SK-N-SH (cell line): ENCODE data around the gene MAPK4. TPM values are rescaled to one million over a fixed set of nuclear protein-coding genes. Genes with fewer than 3 reads are reported as not detected.

Source experiments
- CTCF ChIA-PET: fragments of 300-600, 350-600 bp; formaldehyde crosslinking; extraction: SDS; loops from one replicate; lab custom pipeline; 2021; lab: Yijun Ruan, JAX
- POLR2A ChIA-PET: fragments of 350-600 bp; sonication (Branson Sonifier 250); formaldehyde crosslinking; extraction: SDS; loops from one replicate; lab custom pipeline; 2020; ENCODE audit warnings: antibody characterized with exemption, inconsistent platforms; lab: Yijun Ruan, JAX
- DNase-seq: peaks from one replicate; pipeline ENCODE4 v3.0.0; 2012
- H2AFZ ChIP-seq: fragments of 200-600 bp; sonication (generic); 2 replicates; pipeline ENCODE4 v1.8.1; 2016; ENCODE audit warnings: antibody characterized with exemption, mild to moderate bottlenecking, low read depth
- H3F3A ChIP-seq: fragments of 200-600 bp; sonication (generic); replicated peaks from 2 replicates; pipeline ENCODE3; 2016; ENCODE audit warnings: antibody characterized with exemption, mild to moderate bottlenecking; ENCODE audit not compliant: insufficient read depth
- H3K27ac ChIP-seq, 2 experiments: fragments of 200-500 bp in 1 of 2; fragments of 200-600 bp in 1 of 2; sonication (Bioruptor generic) in 1 of 2; sonication (generic), shearing (Covaris generic) in 1 of 2; 2 replicates each; pipeline versions ENCODE4 v1.5.1 to v1.6.1; 2014 to 2016; ENCODE audit warnings: low read depth in 2 of 2, inconsistent platforms in 1 of 2, low read length in 1 of 2, mild to moderate bottlenecking in 1 of 2, mixed read lengths in 1 of 2
- H3K27me3 ChIP-seq: fragments of 200-600 bp; sonication (generic), shearing (Covaris generic); 2 replicates; pipeline ENCODE4 v1.6.1; 2016; ENCODE audit warnings: mixed run types; ENCODE audit not compliant: insufficient read depth
- H3K36me3 ChIP-seq, 2 experiments: fragments of 200-500 bp in 1 of 2; fragments of 200-600 bp in 1 of 2; sonication (Bioruptor generic) in 1 of 2; sonication (generic) in 1 of 2; replicated peaks in 1 of 2; 2 replicates each; pipeline versions ENCODE3 to v1.5.1; 2014 to 2016; ENCODE audit warnings: low read length in 1 of 2, mild to moderate bottlenecking in 1 of 2; ENCODE audit not compliant: insufficient read depth in 2 of 2, control insufficient read depth in 1 of 2
- H3K4me1 ChIP-seq, 2 experiments: fragments of 200-500 bp in 1 of 2; fragments of 200-600 bp in 1 of 2; sonication (Bioruptor generic) in 1 of 2; sonication (generic), shearing (Covaris generic) in 1 of 2; 2 replicates each; pipeline versions ENCODE4 v1.5.1 to v1.6.1; 2014 to 2016; ENCODE audit warnings: low read depth in 1 of 2, low read length in 1 of 2, mixed run types in 1 of 2; ENCODE audit not compliant: insufficient read depth in 2 of 2, control insufficient read depth in 1 of 2
- H3K4me2 ChIP-seq: fragments of 200-600 bp; sonication (generic), shearing (Covaris generic); 2 replicates; pipeline ENCODE4 v1.6.1; 2017; ENCODE audit warnings: mixed run types
- H3K4me3 ChIP-seq, 2 experiments: fragments of 200-500 bp in 1 of 2; fragments of 200-600 bp in 1 of 2; sonication (Bioruptor generic) in 1 of 2; sonication (generic), shearing (Covaris generic) in 1 of 2; 2 replicates each; pipeline versions ENCODE4 v1.5.1 to v1.8.1; 2014 to 2016; ENCODE audit warnings: low read depth in 2 of 2, inconsistent platforms in 1 of 2, low read length in 1 of 2, mild to moderate bottlenecking in 1 of 2, mixed read lengths in 1 of 2, moderate library complexity in 1 of 2
- H3K79me2 ChIP-seq: fragments of 200-600 bp; sonication (generic); 2 replicates; pipeline ENCODE4 v1.8.1; 2017; ENCODE audit warnings: mild to moderate bottlenecking; ENCODE audit not compliant: insufficient read depth
- H3K9ac ChIP-seq: fragments of 200-600 bp; sonication (generic); 2 replicates; pipeline ENCODE4 v1.6.1; 2017; ENCODE audit warnings: mixed run types
- H3K9me2 ChIP-seq: fragments of 200-600 bp; sonication (generic); 2 replicates; pipeline ENCODE4 v1.6.1; 2017; ENCODE audit warnings: mixed run types
- H3K9me3 ChIP-seq: fragments of 200-600 bp; sonication (generic); 2 replicates; pipeline ENCODE4 v1.6.1; 2017; ENCODE audit warnings: mixed run types, mild to moderate bottlenecking, moderate library complexity
- H4K20me1 ChIP-seq: fragments of 200-600 bp; sonication (generic); 2 replicates; pipeline ENCODE4 v1.6.1; 2017; ENCODE audit warnings: mild to moderate bottlenecking, mixed run types; ENCODE audit not compliant: insufficient read depth
- ELF1 ChIP-seq: IDR thresholded peaks from 2 replicates; pipeline ENCODE4 v1.4.0; 2012
- EP300 ChIP-seq, 2 experiments: IDR thresholded peaks; 2 replicates each; pipeline versions ENCODE4 v1.4.0 to v1.6.1; 2012; ENCODE audit warnings: borderline replicate concordance in 1 of 2, low read depth in 1 of 2, low read length in 1 of 2
- FOXJ3 ChIP-seq: sonication (generic); formaldehyde crosslinking; IDR thresholded peaks from 2 replicates; pipeline ENCODE4 v1.5.1; 2020; ENCODE audit warnings: mild to moderate bottlenecking, missing genetic modification reagents
- IRF3 ChIP-seq: fragments of 150-350 bp; IDR thresholded peaks from 2 replicates; pipeline ENCODE4 v1.6.1; 2016; ENCODE audit warnings: mild to moderate bottlenecking, low read depth, low read length
- MAX ChIP-seq: IDR thresholded peaks from 2 replicates; pipeline ENCODE4 v1.4.0; 2012; ENCODE audit warnings: low read depth
- NFIC ChIP-seq: IDR thresholded peaks from 2 replicates; pipeline ENCODE4 v1.4.0; 2012; ENCODE audit warnings: borderline replicate concordance
- NRF1 ChIP-seq: IDR thresholded peaks from 2 replicates; pipeline ENCODE4 v1.6.1; 2012; ENCODE audit warnings: low read depth, mild to moderate bottlenecking, low read length
- RXRA ChIP-seq: IDR thresholded peaks from 2 replicates; pipeline ENCODE4 v1.4.0; 2012; ENCODE audit warnings: low read depth, mild to moderate bottlenecking, borderline replicate concordance
- SIN3A ChIP-seq: IDR thresholded peaks from 2 replicates; pipeline ENCODE4 v1.6.1; 2012; ENCODE audit warnings: low read depth, mild to moderate bottlenecking, low read length, moderate library complexity, borderline replicate concordance
- SMC3 ChIP-seq: IDR thresholded peaks from 2 replicates; pipeline ENCODE4 v1.6.1; 2012; ENCODE audit warnings: low read depth, low read length, improper control_type of control experiment
- TAF1 ChIP-seq: IDR thresholded peaks from 2 replicates; pipeline ENCODE4 v1.6.1; 2012; ENCODE audit warnings: low read depth, mild to moderate bottlenecking, low read length, moderate library complexity, borderline replicate concordance
- USF2 ChIP-seq: fragments of 150-350 bp; IDR thresholded peaks from 2 replicates; pipeline ENCODE4 v1.6.1; 2017; ENCODE audit warnings: antibody characterized with exemption, low read length, low read depth, borderline replicate concordance
- ZBTB33 ChIP-seq: IDR thresholded peaks from 2 replicates; pipeline ENCODE4 v1.4.0; 2012; ENCODE audit warnings: low read depth, borderline replicate concordance
- WGBS: methylation state at CpG from one replicate; pipeline ENCODE4 v1.1.6; 2017; ENCODE audit warnings: low lambda C conversion rate; 5-methylcytosine and 5-hydroxymethylcytosine counted together
- polyA plus RNA-seq, 3 experiments: library from polyadenylated mRNA; depleted of rRNA; stranded (reverse); fragments of >200 nt; gene quantifications; 2 replicates each; pipeline ENCODE4 v1.2.3, GENCODE V29; 2012
- TF ChIP-seq, protein P1 (sequence below): IDR thresholded peaks from 2 replicates; pipeline ENCODE4 v1.4.0; 2012; ENCODE audit warnings: low read depth, borderline replicate concordance

The MAPK4 gene
- polyA plus RNA-seq, 1 of the 3 experiments (the other 2 are of a cell fraction), result 0.02 TPM

- Histone ChIP-seq H3K4me2 (no peak overlapping the region), H3K36me3 (no peaks in the 10 kb centered on the region), H3K79me2 (no peaks in the 10 kb centered on the region), H3K27me3 (no peaks in the 10 kb centered on the region), H3K4me1 (peaks cover 0 to 9% of the 10 kb centered on the region in 2 experiments; a peak in 1 of 4 replicates), H3K9ac (no peak overlapping the region), H3F3A (no peaks in the 10 kb centered on the region), H3K27ac (no peak overlapping the region), H3K9me3 (no peaks in the 10 kb centered on the region), H3K4me3 (no peak overlapping the region), H3K9me2 (no peaks in the 10 kb centered on the region), H2AFZ (no peak overlapping the region), H4K20me1 (no peaks in the 10 kb centered on the region)
- CTCF ChIA-PET, result no interaction called here
- 64% methylated on average over 2 of the region's 2 CpGs for WGBS
- no peak for DNase-seq
- POLR2A ChIA-PET, result no interaction called here
- TF ChIP-seq SIN3A (no peak), SMC3 (no peak)
- TF ChIP-seq, protein P1, sequence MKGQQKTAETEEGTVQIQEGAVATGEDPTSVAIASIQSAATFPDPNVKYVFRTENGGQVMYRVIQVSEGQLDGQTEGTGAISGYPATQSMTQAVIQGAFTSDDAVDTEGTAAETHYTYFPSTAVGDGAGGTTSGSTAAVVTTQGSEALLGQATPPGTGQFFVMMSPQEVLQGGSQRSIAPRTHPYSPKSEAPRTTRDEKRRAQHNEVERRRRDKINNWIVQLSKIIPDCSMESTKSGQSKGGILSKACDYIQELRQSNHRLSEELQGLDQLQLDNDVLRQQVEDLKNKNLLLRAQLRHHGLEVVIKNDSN, result no peak
These were observed 68.6 kb downstream of the MAPK4 start for GRCh38 chr18:50628533-50628905.

DNA sequence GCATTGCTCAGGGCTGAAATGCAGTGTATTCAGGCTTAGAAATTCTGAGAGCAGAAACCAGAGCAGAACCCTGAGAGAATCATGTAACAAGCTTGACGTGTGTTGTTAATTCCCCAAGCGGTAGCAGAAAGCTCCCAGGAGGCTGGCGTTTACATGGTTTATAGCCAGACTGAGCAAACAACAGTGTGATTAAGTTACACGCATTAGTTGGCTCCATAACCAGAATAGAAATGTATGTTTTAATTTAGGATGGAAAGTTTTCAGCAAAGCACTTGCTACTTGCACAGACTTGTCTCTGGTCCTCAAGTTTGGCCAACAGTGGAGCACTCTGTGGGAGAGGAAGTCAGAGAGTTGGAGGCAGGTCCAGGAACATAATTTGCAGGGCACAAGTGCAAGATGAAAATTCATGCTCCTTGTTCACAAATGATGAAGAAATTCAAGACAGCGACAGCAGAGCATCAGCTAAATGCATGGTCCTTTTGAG is 69.3 kb downstream of the MAPK4 start:
- WGBS, result 74% methylated on average over 5 of the region's 5 CpGs
- Histone ChIP-seq H3K4me3 (no peak overlapping the region), H3K79me2 (no peaks in the 10 kb centered on the region), H3K9me3 (no peaks in the 10 kb centered on the region), H4K20me1 (no peaks in the 10 kb centered on the region), H2AFZ (no peak overlapping the region), H3K36me3 (no peaks in the 10 kb centered on the region), H3K27me3 (no peaks in the 10 kb centered on the region), H3F3A (no peaks in the 10 kb centered on the region), H3K4me2 (no peak overlapping the region), H3K9me2 (no peaks in the 10 kb centered on the region), H3K4me1 (peaks cover 0 to 9% of the 10 kb centered on the region in 2 experiments; a peak in 1 of 4 replicates), H3K9ac (no peak overlapping the region), H3K27ac (no peak overlapping the region)
- ChIA-PET POLR2A (no interaction called here), CTCF (interaction anchor here (1.2 kb wide), 1 partner anchor 16 kb away, joined by 4 read pairs; no protein-coding TSS in a partner anchor)
- no peak for TF ChIP-seq ELF1
- DNase-seq, result no peak

- DNase-seq, result no peak
- WGBS, result 73% methylated on average over 8 of the region's 8 CpGs
- H3K9me2 ChIP-seq, result no peaks in the 10 kb centered on the region
- H3F3A ChIP-seq, result no peaks in the 10 kb centered on the region
- no peaks in the 10 kb centered on the region for H3K79me2 ChIP-seq
- TF ChIP-seq USF2 (no peak), FOXJ3 (CRISPR knock-in tag) (no peak), EP300 (IDR thresholded peaks at IDR 0.05; ENCODE audit: borderline replicate concordance in 1 of 2, low read depth in 1 of 2, low read length in 1 of 2) (no peak), TAF1 (no peak), NFIC (no peak), RXRA (no peak), NRF1 (no peak), IRF3 (no peak), MAX (no peak), ZBTB33 (no peak)
- H3K4me1 ChIP-seq, result peaks cover 0 to 9% of the 10 kb centered on the region in 2 experiments; a peak in 1 of 4 replicates
- H3K9me3 ChIP-seq, result no peaks in the 10 kb centered on the region
- H3K9ac ChIP-seq, result no peak overlapping the region
- no peaks in the 10 kb centered on the region for H3K36me3 ChIP-seq
- no peaks in the 10 kb centered on the region for H4K20me1 ChIP-seq
- CTCF ChIA-PET, result no interaction called here
- POLR2A ChIA-PET, result no interaction called here
- no peak overlapping the region for H3K4me2 ChIP-seq
- H3K4me3 ChIP-seq, result no peak overlapping the region
- H2AFZ ChIP-seq, result no peak overlapping the region
- H3K27ac ChIP-seq, result no peak overlapping the region
- no peaks in the 10 kb centered on the region for H3K27me3 ChIP-seq
These were observed 71.0 kb downstream of the MAPK4 start for GRCh38 chr18:50630895-50631294.
